CD14-positive monocyte (primary cell): Measurements from ENCODE around the gene CNOT10. TPM values are rescaled to one million over a fixed set of nuclear protein-coding genes. Genes with fewer than 3 reads are reported as not detected.
A peak's percentile ranks its signal among the peaks of the same experiment; 100 is the strongest.

ENCODE experiments used
- DNase-seq, 3 donors: peaks; one replicate each; pipeline ENCODE4 v3.0.0-alpha.2; 2011 to 2022
- H2AFZ ChIP-seq: 2 replicates; pipeline ENCODE4 v1.6.0; 2012; ENCODE audit warnings: mild to moderate bottlenecking, low read depth, low read length, inconsistent platforms; ENCODE audit not compliant: insufficient read depth, poor library complexity, severe bottlenecking
- H3K27ac ChIP-seq, 2 donors: 1 replicate in 1 of 2; 2 replicates in 1 of 2; pipeline ENCODE4 v1.5.1; 2012 to 2013; ENCODE audit warnings: low read length in 2 of 2, control low read depth in 1 of 2, inconsistent platforms in 1 of 2, low read depth in 1 of 2, mild to moderate bottlenecking in 1 of 2
- H3K27me3 ChIP-seq, 2 donors: one replicate each; pipeline versions ENCODE4 v1.6.0 to v1.6.1; 2011 to 2013; ENCODE audit warnings: low read length in 2 of 2; ENCODE audit not compliant: control insufficient read depth in 2 of 2, insufficient read depth in 2 of 2
- H3K36me3 ChIP-seq, 2 donors: replicated peaks in 1 of 2; 1 replicate in 1 of 2; 2 replicates in 1 of 2; pipeline versions ENCODE4 v1.5.1 to v1.6.1; 2012 to 2013; ENCODE audit warnings: low read length in 2 of 2, control low read depth in 1 of 2, inconsistent platforms in 1 of 2, mild to moderate bottlenecking in 1 of 2; ENCODE audit not compliant: insufficient read depth in 2 of 2, control insufficient read depth in 1 of 2
- H3K4me1 ChIP-seq, 2 donors: 1 replicate in 1 of 2; 2 replicates in 1 of 2; pipeline versions ENCODE4 v1.5.1 to v1.6.1; 2012 to 2013; ENCODE audit warnings: low read length in 2 of 2, control low read depth in 1 of 2, inconsistent platforms in 1 of 2, mild to moderate bottlenecking in 1 of 2, moderate library complexity in 1 of 2; ENCODE audit not compliant: insufficient read depth in 2 of 2, control insufficient read depth in 1 of 2
- H3K4me2 ChIP-seq: replicated peaks from 2 replicates; pipeline ENCODE3; 2012; ENCODE audit warnings: low read length, moderate library complexity, mild to moderate bottlenecking; ENCODE audit not compliant: poor library complexity, severe bottlenecking; ENCODE audit errors: extremely low read depth
- H3K4me3 ChIP-seq, 3 experiments: fragments of 200-600 bp in 1 of 3; sonication (generic) in 1 of 3; replicated peaks in 1 of 3; 1 replicate in 2 of 3; 2 replicates in 1 of 3; pipeline ENCODE4 v1.5.1; 2011 to 2013; ENCODE audit warnings: low read length in 3 of 3, mild to moderate bottlenecking in 3 of 3, control low read depth in 2 of 3, low read depth in 2 of 3, inconsistent platforms in 1 of 3, moderate library complexity in 1 of 3
- H3K79me2 ChIP-seq: 2 replicates; pipeline ENCODE4 v1.6.0; 2012; ENCODE audit warnings: mild to moderate bottlenecking, control low read depth, inconsistent platforms, low read length, moderate library complexity; ENCODE audit not compliant: insufficient read depth
- H3K9ac ChIP-seq: 2 replicates; pipeline ENCODE4 v1.6.0; 2017; ENCODE audit warnings: low read length, mild to moderate bottlenecking; ENCODE audit not compliant: insufficient read depth, poor library complexity, severe bottlenecking
- H3K9me3 ChIP-seq, 2 donors: replicated peaks in 1 of 2; 1 replicate in 1 of 2; 2 replicates in 1 of 2; pipeline versions ENCODE4 v1.5.1 to v1.6.1; 2012 to 2013; ENCODE audit warnings: low read length in 2 of 2, control low read depth in 1 of 2; ENCODE audit not compliant: control insufficient read depth in 1 of 2, insufficient read depth in 1 of 2
- H4K20me1 ChIP-seq: 2 replicates; pipeline ENCODE4 v1.6.0; 2012; ENCODE audit warnings: mild to moderate bottlenecking, low read length, control low read depth, moderate library complexity; ENCODE audit not compliant: insufficient read depth
- H3K27ac Mint-ChIP-seq, 7 donors: one replicate each; pipeline ENCODE4 v1.8.0; 2020; ENCODE audit warnings: mild to moderate bottlenecking in 7 of 7, mixed read lengths in 7 of 7, moderate library complexity in 6 of 7, inconsistent platforms in 2 of 7
- H3K27me3 Mint-ChIP-seq, 3 donors: one replicate each; pipeline ENCODE4 v1.8.0; 2021 to 2022; ENCODE audit warnings: low read depth in 3 of 3, mild to moderate bottlenecking in 3 of 3, mixed read lengths in 3 of 3, moderate library complexity in 3 of 3, inconsistent platforms in 1 of 3
- H3K36me3 Mint-ChIP-seq, 2 donors: one replicate each; pipeline ENCODE4 v1.8.0; 2020; ENCODE audit warnings: mixed read lengths in 2 of 2, inconsistent platforms in 1 of 2, mild to moderate bottlenecking in 1 of 2
- H3K4me1 Mint-ChIP-seq: one replicate; pipeline ENCODE4 v1.8.0; 2020; ENCODE audit warnings: mild to moderate bottlenecking, mixed read lengths
- H3K4me3 Mint-ChIP-seq, 2 donors: one replicate each; pipeline ENCODE4 v1.8.0; 2020; ENCODE audit warnings: mild to moderate bottlenecking in 2 of 2, mixed read lengths in 2 of 2, moderate library complexity in 1 of 2
- H3K9me3 Mint-ChIP-seq, 7 donors: one replicate each; pipeline ENCODE4 v1.8.0; 2020 to 2022; ENCODE audit warnings: mixed read lengths in 7 of 7, mild to moderate bottlenecking in 6 of 7, moderate library complexity in 6 of 7, inconsistent platforms in 2 of 7
- CTCF ChIP-seq: fragments of 200-600 bp; IDR thresholded peaks from one replicate; pipeline ENCODE4 v1.8.0; 2022; ENCODE audit warnings: antibody characterized with exemption, mild to moderate bottlenecking
- WGBS: methylation state at CpG from one replicate; pipeline ENCODE4 v1.1.5; 2013; ENCODE audit warnings: missing lambda C conversion rate; ENCODE audit not compliant: insufficient coverage; 5-methylcytosine and 5-hydroxymethylcytosine counted together
- intact Hi-C, 2 donors: fragments of 100-400 bp; cut with micrococcal nuclease; formaldehyde crosslinking; loops; one replicate each; pipeline versions ENCODE4 v1.15.0 to v1.15.1; 2023
- polyA plus RNA-seq, 3 donors: library from polyadenylated mRNA; depleted of rRNA in 1 of 3; unstranded in 2 of 3; stranded (reverse) in 1 of 3; fragments of 300-500 nt in 2 of 3; fragments of >200 nt in 1 of 3; fragmentation: Illumina TruSeq in 2 of 3; gene quantifications; 1 replicate in 2 of 3; 2 replicates in 1 of 3; pipeline ENCODE4 v1.2.3, GENCODE V29; 2012 to 2021

CNOT10 gene
- polyA plus RNA-seq, 3 donors: 17.9 to 21.5 (median 19.6) TPM

- H3K4me1 Mint-ChIP-seq: peaks cover 25% of the 10 kb centered on the region
Observed at GRCh38 chr3:32820971-32821685, 136.1 kb downstream of the CNOT10 start.

More at GRCh38 chr3:32820971-32821685, 136.1 kb downstream of the CNOT10 start:
- no peak overlapping the region for H3K4me3 ChIP-seq
- peaks cover 4 to 22% of the 10 kb centered on the region in 2 donors for H3K27me3 ChIP-seq
- H3K79me2 ChIP-seq: peaks cover 10% of the 10 kb centered on the region
- H4K20me1 ChIP-seq: no peaks in the 10 kb centered on the region
- DNase-seq: no peak
- 89% methylated on average over 6 of the region's 12 CpGs for WGBS
- no peak overlapping the region for H3K27ac ChIP-seq
- H3K36me3 Mint-ChIP-seq: peaks cover 13 to 14% of the 10 kb centered on the region in 2 donors
- no peak overlapping the region for H3K4me2 ChIP-seq
- H3K36me3 ChIP-seq: no peaks in the 10 kb centered on the region
- no peak overlapping the region for H3K9ac ChIP-seq
- H3K27me3 Mint-ChIP-seq: peaks cover 34 to 54% (median 38%) of the 10 kb centered on the region in 3 donors
- H3K9me3 Mint-ChIP-seq: peaks cover 0 to 19% (median 11%) of the 10 kb centered on the region in 7 donors
- H3K9me3 ChIP-seq: peaks cover 0 to 7% of the 10 kb centered on the region in 2 donors
- H3K4me3 Mint-ChIP-seq: peak overlapping the region in 1 of 2 donors; percentile 31
- no peak overlapping the region for H3K27ac Mint-ChIP-seq
- no peak for TF ChIP-seq CTCF
- H2AFZ ChIP-seq: no peak overlapping the region
- intact Hi-C loops: no loop called here
- peaks cover 15 to 33% of the 10 kb centered on the region in 2 donors for H3K4me1 ChIP-seq
